ENCODE data around the gene MAP4K3. TPM values are rescaled to one million over a fixed set of nuclear protein-coding genes. Genes with fewer than 3 reads are reported as not detected.

Gene MAP4K3
- total and polyA plus RNA-seq, 2 of the 4 experiments (the other 2 are of a cell fraction) = 13.2 to 32.6 TPM

DNA sequence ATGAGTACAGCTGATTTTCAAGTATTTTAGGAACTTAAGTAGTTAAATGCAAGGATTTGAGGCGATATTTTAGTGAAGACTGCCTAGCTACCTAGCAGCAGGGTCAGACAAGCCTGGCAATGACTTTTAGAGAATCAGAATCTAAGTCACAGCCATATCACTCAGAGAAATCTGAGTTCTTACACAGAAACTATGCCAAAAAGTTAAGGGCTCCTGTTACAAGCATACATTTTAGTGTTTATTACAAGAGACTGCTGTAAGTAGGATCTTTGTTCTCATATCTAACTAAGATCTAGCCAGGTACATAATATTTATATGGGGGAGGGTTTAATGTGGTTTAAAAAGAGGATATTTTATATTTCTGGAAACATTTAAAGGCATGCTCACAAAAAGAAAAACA lies 37.5 kb downstream of the MAP4K3 start:
- no peak overlapping the region for H2AK5ac ChIP-seq (ENCODE audit: low read depth, low read length)
- H2BK120ac ChIP-seq (ENCODE audit: low read depth, low read length) = no peak overlapping the region
- DNase-seq = no peak
- peaks cover 23% of the 10 kb centered on the region for H3K9me1 ChIP-seq (ENCODE audit: insufficient read depth, low read length)
- H3K4me1 ChIP-seq (ENCODE audit: control insufficient read depth, insufficient read depth, low read length) = peaks cover 26% of the 10 kb centered on the region
- H2AFZ ChIP-seq (replicated peaks; ENCODE audit: low read length, poor library complexity) = no peak overlapping the region
- H3K4ac ChIP-seq (ENCODE audit: low read depth, low read length) = no peak overlapping the region
- peak overlapping the region; percentile 56; the same call in 1 of the 2 replicates for H3K23ac ChIP-seq (ENCODE audit: low read depth, low read length)
- BruUV-seq (replicated peaks) = no TSS peak
- no peaks in the 10 kb centered on the region for H3K27me3 ChIP-seq (ENCODE audit: control insufficient read depth, insufficient read depth, low read length)
- H2BK15ac ChIP-seq (ENCODE audit: low read depth, low read length) = no peak overlapping the region; the same call in 2 of the 3 replicates
- H3K79me1 ChIP-seq (ENCODE audit: low read depth in 1 of 2, low read length in 2 of 2) = peaks cover 27 to 66% of the 10 kb centered on the region in 2 experiments
- H3K14ac ChIP-seq (replicated peaks; ENCODE audit: low read depth, low read length) = 0 out of 2 replicates have a peak overlapping the region, but pooled peaks have one; percentile 10
- no peak overlapping the region for H4K91ac ChIP-seq (ENCODE audit: insufficient read depth, low read depth, low read length)
- peak overlapping the region; percentile 17; the same call in 1 of the 2 replicates for H3K4me2 ChIP-seq (ENCODE audit: low read depth, low read length)
- H3K36me3 ChIP-seq (ENCODE audit: control insufficient read depth, insufficient read depth, low read length) = peaks cover 8% of the 10 kb centered on the region; the same call in 1 of the 2 replicates
- TF ChIP-seq MAZ (IDR thresholded peaks at IDR 0.05; ENCODE audit: borderline replicate concordance, low read depth, low read length) (no peak), CHD1 (IDR thresholded peaks at IDR 0.05; ENCODE audit: low read depth, low read length) (no peak), CEBPB (IDR thresholded peaks at IDR 0.05; ENCODE audit: low read depth, low read length) (no peak), RFX5 (IDR thresholded peaks at IDR 0.05; ENCODE audit: low read depth, low read length) (no peak), SMC3 (IDR thresholded peaks at IDR 0.05; ENCODE audit: low read depth, low read length) (no peak), POLR2A (IDR thresholded peaks at IDR 0.05; ENCODE audit: low read depth, low read length) (no peak), RCOR1 (IDR thresholded peaks at IDR 0.05; ENCODE audit: insufficient replicate concordance, low read length) (no peak), MXI1 (IDR thresholded peaks at IDR 0.05; ENCODE audit: borderline replicate concordance, low read depth, low read length) (no peak), NFE2L2 (IDR thresholded peaks at IDR 0.05; ENCODE audit: low read depth, low read length) (no peak), MAFK (IDR thresholded peaks at IDR 0.05; ENCODE audit: low read depth, low read length) (no peak), RAD21 (IDR thresholded peaks at IDR 0.05; ENCODE audit: low read length) (no peak), FOS (IDR thresholded peaks at IDR 0.05; ENCODE audit: low read depth, low read length) (no peak), BHLHE40 (IDR thresholded peaks at IDR 0.05; ENCODE audit: low read depth, low read length) (no peak)
- TF ChIP-seq, protein P1, sequence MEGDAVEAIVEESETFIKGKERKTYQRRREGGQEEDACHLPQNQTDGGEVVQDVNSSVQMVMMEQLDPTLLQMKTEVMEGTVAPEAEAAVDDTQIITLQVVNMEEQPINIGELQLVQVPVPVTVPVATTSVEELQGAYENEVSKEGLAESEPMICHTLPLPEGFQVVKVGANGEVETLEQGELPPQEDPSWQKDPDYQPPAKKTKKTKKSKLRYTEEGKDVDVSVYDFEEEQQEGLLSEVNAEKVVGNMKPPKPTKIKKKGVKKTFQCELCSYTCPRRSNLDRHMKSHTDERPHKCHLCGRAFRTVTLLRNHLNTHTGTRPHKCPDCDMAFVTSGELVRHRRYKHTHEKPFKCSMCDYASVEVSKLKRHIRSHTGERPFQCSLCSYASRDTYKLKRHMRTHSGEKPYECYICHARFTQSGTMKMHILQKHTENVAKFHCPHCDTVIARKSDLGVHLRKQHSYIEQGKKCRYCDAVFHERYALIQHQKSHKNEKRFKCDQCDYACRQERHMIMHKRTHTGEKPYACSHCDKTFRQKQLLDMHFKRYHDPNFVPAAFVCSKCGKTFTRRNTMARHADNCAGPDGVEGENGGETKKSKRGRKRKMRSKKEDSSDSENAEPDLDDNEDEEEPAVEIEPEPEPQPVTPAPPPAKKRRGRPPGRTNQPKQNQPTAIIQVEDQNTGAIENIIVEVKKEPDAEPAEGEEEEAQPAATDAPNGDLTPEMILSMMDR (conservative IDR thresholded peaks at IDR 0.05; ENCODE audit: low read depth, low read length) = no peak
- TF ChIP-seq, protein P2, sequence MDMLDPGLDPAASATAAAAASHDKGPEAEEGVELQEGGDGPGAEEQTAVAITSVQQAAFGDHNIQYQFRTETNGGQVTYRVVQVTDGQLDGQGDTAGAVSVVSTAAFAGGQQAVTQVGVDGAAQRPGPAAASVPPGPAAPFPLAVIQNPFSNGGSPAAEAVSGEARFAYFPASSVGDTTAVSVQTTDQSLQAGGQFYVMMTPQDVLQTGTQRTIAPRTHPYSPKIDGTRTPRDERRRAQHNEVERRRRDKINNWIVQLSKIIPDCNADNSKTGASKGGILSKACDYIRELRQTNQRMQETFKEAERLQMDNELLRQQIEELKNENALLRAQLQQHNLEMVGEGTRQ (IDR thresholded peaks at IDR 0.05; ENCODE audit: low read depth, low read length) = no peak
- TF ChIP-seq, protein P3, sequence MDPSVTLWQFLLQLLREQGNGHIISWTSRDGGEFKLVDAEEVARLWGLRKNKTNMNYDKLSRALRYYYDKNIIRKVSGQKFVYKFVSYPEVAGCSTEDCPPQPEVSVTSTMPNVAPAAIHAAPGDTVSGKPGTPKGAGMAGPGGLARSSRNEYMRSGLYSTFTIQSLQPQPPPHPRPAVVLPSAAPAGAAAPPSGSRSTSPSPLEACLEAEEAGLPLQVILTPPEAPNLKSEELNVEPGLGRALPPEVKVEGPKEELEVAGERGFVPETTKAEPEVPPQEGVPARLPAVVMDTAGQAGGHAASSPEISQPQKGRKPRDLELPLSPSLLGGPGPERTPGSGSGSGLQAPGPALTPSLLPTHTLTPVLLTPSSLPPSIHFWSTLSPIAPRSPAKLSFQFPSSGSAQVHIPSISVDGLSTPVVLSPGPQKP (IDR thresholded peaks at IDR 0.05; ENCODE audit: borderline replicate concordance, low read depth, low read length) = no peak
- no peak overlapping the region for H3K56ac ChIP-seq (ENCODE audit: extremely low read depth, insufficient read depth, low read length)
- no peak overlapping the region for H2AK9ac ChIP-seq (replicated peaks; ENCODE audit: low read depth, low read length, poor library complexity)
- peak overlapping the region; percentile 36 for H2BK5ac ChIP-seq (ENCODE audit: low read depth, low read length, poor library complexity, severe bottlenecking)
- no peak overlapping the region for H3K18ac ChIP-seq (ENCODE audit: low read depth, low read length)
- no peak overlapping the region for H3K9ac ChIP-seq (ENCODE audit: low read depth, low read length)
- no peak overlapping the region for H3K4me3 ChIP-seq (ENCODE audit: insufficient read depth, low read depth, low read length)
- H2BK20ac ChIP-seq (ENCODE audit: low read depth, low read length) = 0 out of 2 replicates have a peak overlapping the region, but pooled peaks have one; percentile 4
- POLR2A ChIA-PET (ENCODE audit: unreplicated experiment) = no interaction called here
- no peaks in the 10 kb centered on the region for H3K9me3 ChIP-seq (ENCODE audit: control insufficient read depth, insufficient read depth, low read length)
- no CpG with 5 or more reads among the region's 1 CpG for WGBS, 2 experiments (ENCODE audit: extremely low coverage in 2 of 2, insufficient read length in 1 of 2)
- intact Hi-C loops (cut with micrococcal nuclease) (loop anchor here (5.0 kb wide), 1 partner anchor 33 kb away; no protein-coding TSS in a partner anchor), dilution Hi-C loops (cut with HindIII; ENCODE audit: low sequenced_read_pairs, unreplicated experiment) (no loop called here), in situ Hi-C loops (cut with MboI; ENCODE audit: low sequenced_read_pairs) (no loop called here)
- no peak overlapping the region for H3K27ac ChIP-seq (ENCODE audit: insufficient read depth, low read length)
- peaks cover 74% of the 10 kb centered on the region for H4K20me1 ChIP-seq (ENCODE audit: insufficient read depth, low read length)
- no peak overlapping the region for H4K5ac ChIP-seq (ENCODE audit: low read depth, low read length)
- CTCF ChIA-PET = no interaction called here
- no peak overlapping the region for H4K8ac ChIP-seq (ENCODE audit: low read depth in 2 of 2, low read length in 2 of 2)
- ATAC-seq (ENCODE audit: low read depth) = peak; percentile 46

All from IMR-90 (cell line).